GM12892 (cell line): ENCODE results near the gene CRYBG3.

Experiments used
- POLR2A ChIP-seq: IDR thresholded peaks from 2 replicates; pipeline ENCODE4 v1.6.1; 2011; ENCODE audit warnings: low read depth, low read length, control low read depth
- POLR2AphosphoS5 ChIP-seq: IDR thresholded peaks from 2 replicates; pipeline ENCODE4 v1.6.1; 2011; ENCODE audit warnings: low read depth, low read length, control low read depth

DNA sequence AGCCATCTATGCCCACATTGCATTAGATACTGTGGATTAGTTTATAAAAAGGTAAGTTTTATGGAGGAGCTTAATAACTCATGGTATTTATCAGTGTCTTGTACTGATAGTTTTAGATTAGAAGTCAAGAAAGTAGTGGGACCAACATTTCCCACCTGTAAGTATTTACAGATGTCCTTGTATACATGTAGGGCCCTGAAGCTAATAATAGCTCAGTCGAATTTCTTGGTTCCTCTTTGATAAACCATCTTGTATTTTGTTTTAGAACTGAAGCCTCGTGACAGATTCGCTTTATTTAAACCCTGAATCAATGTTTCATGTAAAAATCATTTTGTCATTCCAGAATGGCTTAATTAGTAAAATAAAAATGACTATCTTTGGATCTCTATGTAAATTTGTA is 73.4 kb downstream of the CRYBG3 start:
- TF ChIP-seq POLR2A (no peak), POLR2AphosphoS5 (no peak)
